Hepatocyte (in vitro differentiated cells): ENCODE results near the gene SAPCD1. TPM values are rescaled to one million over a fixed set of nuclear protein-coding genes. Genes with fewer than 3 reads are reported as not detected.

Experiments
- DNase-seq: peaks from one replicate; pipeline ENCODE4 v3.0.0-alpha.2; 2016; ENCODE audit warnings: low spot score
- H2AFZ ChIP-seq: fragments of 200-600 bp; sonication (generic); 2 replicates; pipeline ENCODE4 v1.6.0; 2016; ENCODE audit warnings: antibody characterized with exemption, mild to moderate bottlenecking
- H3K27ac ChIP-seq: fragments of 200-600 bp; sonication (generic); 2 replicates; pipeline ENCODE4 v1.5.1; 2016; ENCODE audit warnings: mild to moderate bottlenecking
- H3K27me3 ChIP-seq: fragments of 200-600 bp; sonication (generic); 2 replicates; pipeline ENCODE4 v1.6.1; 2016
- H3K36me3 ChIP-seq: fragments of 200-600 bp; sonication (generic); replicated peaks from 2 replicates; pipeline ENCODE4 v1.5.1; 2016; ENCODE audit warnings: low read depth; ENCODE audit not compliant: insufficient read depth
- H3K4me1 ChIP-seq: fragments of 200-600 bp; sonication (generic); 2 replicates; pipeline ENCODE4 v1.5.1; 2016; ENCODE audit warnings: mild to moderate bottlenecking, moderate library complexity; ENCODE audit not compliant: insufficient read depth
- H3K4me2 ChIP-seq: fragments of 200-600 bp; sonication (generic); 2 replicates; pipeline ENCODE4 v1.6.0; 2016
- H3K4me3 ChIP-seq: fragments of 200-600 bp; sonication (generic); 2 replicates; pipeline ENCODE4 v1.5.1; 2016; ENCODE audit warnings: mild to moderate bottlenecking
- H3K79me2 ChIP-seq: fragments of 200-600 bp; sonication (generic); 2 replicates; pipeline ENCODE4 v1.6.0; 2017; ENCODE audit warnings: mild to moderate bottlenecking
- H3K9me2 ChIP-seq: fragments of 200-600 bp; sonication (generic); replicated peaks from 2 replicates; pipeline ENCODE4 v1.6.0; 2017; ENCODE audit warnings: mild to moderate bottlenecking; ENCODE audit not compliant: insufficient read depth
- H3K9me3 ChIP-seq: fragments of 200-600 bp; sonication (generic); 2 replicates; pipeline ENCODE4 v1.5.1; 2016; ENCODE audit warnings: low read depth, mild to moderate bottlenecking
- H4K20me1 ChIP-seq: fragments of 200-600 bp; sonication (generic); 2 replicates; pipeline ENCODE4 v1.6.0; 2016; ENCODE audit warnings: mild to moderate bottlenecking; ENCODE audit not compliant: insufficient read depth, poor library complexity, severe bottlenecking
- EZH2 ChIP-seq: fragments of 200-600 bp; sonication (generic); IDR thresholded peaks from 2 replicates; pipeline ENCODE4 v1.6.1; 2016; ENCODE audit warnings: antibody characterized with exemption, mild to moderate bottlenecking, borderline replicate concordance
- EZH2phosphoT487 ChIP-seq: fragments of 200-600 bp; sonication (generic); IDR thresholded peaks from one replicate; pipeline ENCODE4 v1.6.1; 2018; ENCODE audit warnings: antibody characterized with exemption, mild to moderate bottlenecking, low read depth, moderate library complexity; ENCODE audit not compliant: unreplicated experiment, severe bottlenecking
- WGBS: methylation state at CpG from one replicate; pipeline ENCODE4 v1.1.6; 2016; ENCODE audit warnings: low lambda C conversion rate; ENCODE audit errors: missing lambda C conversion rate; 5-methylcytosine and 5-hydroxymethylcytosine counted together
- polyA plus RNA-seq: library from polyadenylated mRNA; unstranded; fragments of >200 nt; fragmentation: Nextera tagmentation; extraction: Ambion mirVana; gene quantifications from 2 replicates; pipeline ENCODE4 v1.2.1, GENCODE V29; 2016
- total RNA-seq: library from RNA; depleted of rRNA; stranded (reverse); fragments of >200 nt; gene quantifications from 2 replicates; pipeline ENCODE4 v1.2.3, GENCODE V29; 2014
- TF ChIP-seq, protein P1 (sequence below): fragments of 200-600 bp; sonication (generic); IDR thresholded peaks from 2 replicates; pipeline ENCODE4 v1.5.1; 2016; ENCODE audit warnings: antibody characterized with exemption, mild to moderate bottlenecking; ENCODE audit not compliant: poor library complexity

Gene SAPCD1
- total and polyA plus RNA-seq, 2 experiments from 2014 or later = 1.4 to 2.0 TPM

DNA sequence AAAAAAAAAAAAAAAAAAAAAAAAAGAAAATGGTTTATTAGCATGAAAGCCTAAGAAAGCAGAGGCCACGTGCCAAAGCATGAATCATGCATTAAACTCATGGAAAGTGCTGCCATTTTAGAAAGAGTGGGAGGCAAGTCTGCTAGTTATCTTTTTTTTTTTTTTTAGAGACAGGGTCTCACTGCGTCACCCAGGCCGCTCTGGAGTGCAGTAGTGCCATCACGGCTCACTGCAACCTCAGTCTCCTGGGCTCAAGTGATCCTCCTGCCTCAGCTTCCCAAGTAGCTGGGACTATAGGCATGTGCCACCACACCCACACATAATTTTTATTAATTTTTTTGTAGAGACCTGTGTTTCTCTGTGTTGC lies 9.5 kb downstream of the SAPCD1 start:
- Histone ChIP-seq H2AFZ (no peak overlapping the region), H3K4me3 (no peak overlapping the region), H3K4me1 (peaks cover 13% of the 10 kb centered on the region), H4K20me1 (no peaks in the 10 kb centered on the region), H3K9me2 (no peaks in the 10 kb centered on the region), H3K27ac (no peak overlapping the region), H3K27me3 (no peaks in the 10 kb centered on the region), H3K4me2 (no peak overlapping the region), H3K36me3 (no peaks in the 10 kb centered on the region), H3K79me2 (no peaks in the 10 kb centered on the region), H3K9me3 (no peaks in the 10 kb centered on the region)
- TF ChIP-seq EZH2phosphoT487 (no peak), EZH2 (no peak)
- TF ChIP-seq, protein P1, sequence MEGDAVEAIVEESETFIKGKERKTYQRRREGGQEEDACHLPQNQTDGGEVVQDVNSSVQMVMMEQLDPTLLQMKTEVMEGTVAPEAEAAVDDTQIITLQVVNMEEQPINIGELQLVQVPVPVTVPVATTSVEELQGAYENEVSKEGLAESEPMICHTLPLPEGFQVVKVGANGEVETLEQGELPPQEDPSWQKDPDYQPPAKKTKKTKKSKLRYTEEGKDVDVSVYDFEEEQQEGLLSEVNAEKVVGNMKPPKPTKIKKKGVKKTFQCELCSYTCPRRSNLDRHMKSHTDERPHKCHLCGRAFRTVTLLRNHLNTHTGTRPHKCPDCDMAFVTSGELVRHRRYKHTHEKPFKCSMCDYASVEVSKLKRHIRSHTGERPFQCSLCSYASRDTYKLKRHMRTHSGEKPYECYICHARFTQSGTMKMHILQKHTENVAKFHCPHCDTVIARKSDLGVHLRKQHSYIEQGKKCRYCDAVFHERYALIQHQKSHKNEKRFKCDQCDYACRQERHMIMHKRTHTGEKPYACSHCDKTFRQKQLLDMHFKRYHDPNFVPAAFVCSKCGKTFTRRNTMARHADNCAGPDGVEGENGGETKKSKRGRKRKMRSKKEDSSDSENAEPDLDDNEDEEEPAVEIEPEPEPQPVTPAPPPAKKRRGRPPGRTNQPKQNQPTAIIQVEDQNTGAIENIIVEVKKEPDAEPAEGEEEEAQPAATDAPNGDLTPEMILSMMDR = no peak
- no peak for DNase-seq
- WGBS = 89% methylated on average over 4 of the region's 4 CpGs

DNA sequence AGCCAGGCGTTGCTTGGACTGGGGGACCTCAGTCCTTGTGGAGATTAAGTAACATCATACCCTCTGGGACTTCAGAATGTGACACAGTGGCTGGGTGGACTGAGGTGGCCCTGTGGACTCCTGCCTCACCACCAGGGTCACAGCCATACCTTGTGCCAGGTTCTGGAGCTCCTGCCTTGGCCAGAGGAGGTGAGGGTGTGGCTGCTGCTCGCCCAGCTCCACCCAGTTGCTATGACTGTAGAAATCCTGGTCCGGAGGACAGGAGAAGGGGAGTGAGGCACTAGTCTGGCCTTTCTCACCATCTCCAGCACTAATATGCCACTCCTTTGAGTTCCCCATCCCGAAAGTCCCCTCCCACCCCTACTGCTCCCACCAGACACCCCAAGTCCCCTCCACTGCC lies 12.7 kb downstream of the SAPCD1 start:
- Histone ChIP-seq H3K4me2 (no peak overlapping the region), H3K36me3 (no peaks in the 10 kb centered on the region), H3K4me1 (peaks cover 27% of the 10 kb centered on the region), H3K9me3 (no peaks in the 10 kb centered on the region), H4K20me1 (no peaks in the 10 kb centered on the region), H2AFZ (no peak overlapping the region), H3K27me3 (no peaks in the 10 kb centered on the region), H3K4me3 (no peak overlapping the region), H3K27ac (no peak overlapping the region), H3K9me2 (no peaks in the 10 kb centered on the region), H3K79me2 (no peaks in the 10 kb centered on the region)
- whole genome bisulfite sequencing = 76% methylated on average over 4 of the region's 4 CpGs
- TF ChIP-seq EZH2 (no peak), EZH2phosphoT487 (no peak)
- DNase-seq = peak; percentile 45

DNA sequence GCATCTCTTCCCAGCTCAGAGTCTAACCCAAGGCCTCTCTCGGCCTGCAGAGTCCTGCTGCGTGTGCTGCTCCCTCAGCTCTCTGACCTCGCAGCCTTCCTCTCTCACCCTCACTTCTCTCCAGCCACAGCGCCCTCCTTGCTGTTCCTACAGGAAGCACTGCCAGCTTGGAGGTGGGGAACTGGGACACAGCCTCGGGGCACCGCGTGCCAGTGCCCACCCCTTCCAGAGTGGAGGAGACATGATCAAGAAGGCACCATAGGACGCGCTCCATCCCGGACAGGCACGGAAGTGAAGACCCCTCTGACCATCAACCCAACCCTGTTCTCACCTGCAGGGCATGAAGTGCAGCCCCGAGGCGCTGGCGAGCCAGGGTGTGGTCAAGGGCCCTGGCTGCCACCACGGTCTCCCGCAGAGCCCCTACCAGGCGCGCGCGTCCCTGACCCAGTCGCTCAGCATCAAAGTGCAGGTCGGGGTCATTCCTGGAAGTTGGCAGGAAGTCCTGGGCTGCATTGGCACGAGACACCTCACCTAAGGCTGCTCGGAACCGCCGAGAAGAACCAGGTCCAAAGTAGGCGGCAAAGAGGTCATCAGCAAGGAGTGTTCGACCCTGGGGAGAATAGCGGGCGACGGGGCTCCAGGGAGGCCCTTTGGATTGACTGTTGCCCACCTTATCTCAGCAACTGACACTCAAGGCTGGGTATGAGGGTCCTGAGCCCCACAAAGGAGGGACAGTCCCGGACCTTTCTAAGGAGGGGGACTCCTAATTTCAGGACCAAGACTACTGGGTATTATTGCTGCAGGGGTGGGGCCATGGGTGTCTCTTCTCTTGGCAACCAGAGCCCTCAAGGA lies 13.4 kb downstream of the SAPCD1 start:
- Histone ChIP-seq H4K20me1 (no peaks in the 10 kb centered on the region), H3K4me2 (peak overlapping the region; percentile 62), H3K4me1 (peaks cover 27% of the 10 kb centered on the region), H3K27me3 (no peaks in the 10 kb centered on the region), H3K4me3 (no peak overlapping the region), H2AFZ (no peak overlapping the region), H3K9me2 (no peaks in the 10 kb centered on the region), H3K27ac (peak overlapping the region; percentile 93), H3K9me3 (no peaks in the 10 kb centered on the region), H3K79me2 (no peaks in the 10 kb centered on the region), H3K36me3 (no peaks in the 10 kb centered on the region)
- WGBS = 97% methylated on average over 32 of the region's 32 CpGs
- TF ChIP-seq EZH2phosphoT487 (no peak), EZH2 (no peak)
- TF ChIP-seq, protein P1 = no peak
- DNase-seq = peak; percentile 5

DNA sequence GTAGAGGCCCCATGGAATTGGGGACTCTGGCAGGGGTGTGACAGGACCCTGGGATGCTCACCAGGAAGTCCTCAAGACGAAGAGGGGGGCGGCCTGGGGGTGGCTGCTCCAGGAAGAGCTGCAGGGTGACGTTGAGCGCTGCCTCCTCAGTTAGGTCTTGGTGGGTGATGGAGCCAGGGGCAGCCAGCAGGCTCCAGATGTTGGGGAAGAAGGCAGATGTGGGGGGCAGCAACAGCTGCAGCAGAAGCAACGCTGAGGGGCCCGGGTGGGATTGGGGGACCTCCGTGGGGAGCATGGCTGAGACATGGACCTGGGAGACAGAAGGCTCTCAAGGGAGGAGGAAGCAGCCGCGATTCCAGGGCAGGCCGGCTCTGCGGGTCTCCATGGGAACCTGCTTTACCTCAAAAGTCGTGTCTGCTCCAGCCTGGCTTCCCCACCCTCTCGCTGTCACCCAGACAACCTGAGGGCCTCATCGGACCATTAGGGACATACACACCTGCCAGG lies 14.1 kb downstream of the SAPCD1 start:
- DNase-seq = no peak
- H3K27me3 ChIP-seq = no peaks in the 10 kb centered on the region
- H3K9me2 ChIP-seq = no peaks in the 10 kb centered on the region
- H3K9me3 ChIP-seq = no peaks in the 10 kb centered on the region
- no peak for TF ChIP-seq EZH2
- TF ChIP-seq, protein P1 = no peak
- TF ChIP-seq EZH2phosphoT487 = no peak
- H3K4me2 ChIP-seq = peak overlapping the region; percentile 62
- no peak overlapping the region for H2AFZ ChIP-seq
- 60% methylated on average over 11 of the region's 14 CpGs for WGBS
- H3K27ac ChIP-seq = peak overlapping the region; percentile 93
- H3K4me3 ChIP-seq = no peak overlapping the region
- H3K36me3 ChIP-seq = no peaks in the 10 kb centered on the region
- peaks cover 27% of the 10 kb centered on the region for H3K4me1 ChIP-seq
- H3K79me2 ChIP-seq = no peaks in the 10 kb centered on the region
- H4K20me1 ChIP-seq = no peaks in the 10 kb centered on the region
